Measurements from ENCODE around the gene AGPAT3. TPM values are rescaled to one million over a fixed set of nuclear protein-coding genes. Genes with fewer than 3 reads are reported as not detected.

Gene AGPAT3
- total and polyA plus RNA-seq, 2 donors (not counting 3 experiments of a cell fraction or from before 2014, with no cell fraction given) = 39.9 to 76.7 TPM

DNA sequence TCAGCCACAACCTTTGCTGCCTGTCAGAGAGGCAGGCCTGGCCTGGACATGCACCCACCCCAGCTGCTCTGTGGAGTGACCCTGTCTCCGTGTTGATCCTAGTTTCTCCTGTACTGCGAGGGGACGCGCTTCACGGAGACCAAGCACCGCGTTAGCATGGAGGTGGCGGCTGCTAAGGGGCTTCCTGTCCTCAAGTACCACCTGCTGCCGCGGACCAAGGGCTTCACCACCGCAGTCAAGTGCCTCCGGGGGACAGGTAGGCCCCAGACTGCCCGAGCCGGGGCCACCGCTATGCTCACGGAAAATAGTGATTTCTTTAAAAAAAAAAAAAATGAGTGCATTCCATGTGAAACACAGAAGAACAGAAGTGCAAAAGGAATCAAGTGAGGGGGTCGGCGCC, 105.5 kb downstream of the AGPAT3 start:
- Histone ChIP-seq H3K27me3 (ENCODE audit: control insufficient read depth in 2 of 2, insufficient read depth in 2 of 2, low read length in 2 of 2) (no peaks in the 10 kb centered on the region), H4K20me1 (replicated peaks; ENCODE audit: control insufficient read depth, extremely low read depth, insufficient read depth, low read length) (no peaks in the 10 kb centered on the region), H3K79me2 (ENCODE audit: control insufficient read depth, insufficient read depth, low read length) (no peaks in the 10 kb centered on the region), H3K4me3 (replicated peaks in 1 of 3; ENCODE audit: insufficient read depth in 1 of 3, low read depth in 1 of 3, low read length in 3 of 3) (no peak overlapping the region), H3K9me1 (replicated peaks; ENCODE audit: control insufficient read depth, extremely low read depth, insufficient read depth, low read length) (no peaks in the 10 kb centered on the region), H3K9ac (replicated peaks; ENCODE audit: extremely low read depth, insufficient read depth, low read length) (no peak overlapping the region), H3K27ac (ENCODE audit: insufficient read depth, low read depth, low read length) (no peak overlapping the region), H3K4me2 (ENCODE audit: insufficient read depth, low read length) (no peak overlapping the region), H3K9me3 (replicated peaks; ENCODE audit: control insufficient read depth, insufficient read depth, low read length) (no peaks in the 10 kb centered on the region), H2AFZ (ENCODE audit: low read depth, low read length) (no peak overlapping the region), H3K36me3 (ENCODE audit: control insufficient read depth in 2 of 2, extremely low read depth in 1 of 2, insufficient read depth in 2 of 2, low read length in 2 of 2) (peaks cover 7 to 35% of the 10 kb centered on the region in 2 experiments), H3K4me1 (ENCODE audit: control insufficient read depth, extremely low read depth, insufficient read depth, low read length) (no peaks in the 10 kb centered on the region)
- dilution Hi-C loops (cut with MboI; ENCODE audit: extremely low pct_ligation_motif_present, low sequenced_read_pairs) = no loop called here
- DNase-seq (ENCODE audit: low read depth, low spot score) (no peak), FAIRE-seq (no peak)
- BruUV-seq (replicated peaks) = no TSS peak
- no peak for TF ChIP-seq MYC (IDR thresholded peaks at IDR 0.05; ENCODE audit: low read depth, low read length)
- intact Hi-C loops (cut with micrococcal nuclease) = no loop called here
- CTCF ChIA-PET = no interaction called here
- POLR2A ChIA-PET = no interaction called here

DNA sequence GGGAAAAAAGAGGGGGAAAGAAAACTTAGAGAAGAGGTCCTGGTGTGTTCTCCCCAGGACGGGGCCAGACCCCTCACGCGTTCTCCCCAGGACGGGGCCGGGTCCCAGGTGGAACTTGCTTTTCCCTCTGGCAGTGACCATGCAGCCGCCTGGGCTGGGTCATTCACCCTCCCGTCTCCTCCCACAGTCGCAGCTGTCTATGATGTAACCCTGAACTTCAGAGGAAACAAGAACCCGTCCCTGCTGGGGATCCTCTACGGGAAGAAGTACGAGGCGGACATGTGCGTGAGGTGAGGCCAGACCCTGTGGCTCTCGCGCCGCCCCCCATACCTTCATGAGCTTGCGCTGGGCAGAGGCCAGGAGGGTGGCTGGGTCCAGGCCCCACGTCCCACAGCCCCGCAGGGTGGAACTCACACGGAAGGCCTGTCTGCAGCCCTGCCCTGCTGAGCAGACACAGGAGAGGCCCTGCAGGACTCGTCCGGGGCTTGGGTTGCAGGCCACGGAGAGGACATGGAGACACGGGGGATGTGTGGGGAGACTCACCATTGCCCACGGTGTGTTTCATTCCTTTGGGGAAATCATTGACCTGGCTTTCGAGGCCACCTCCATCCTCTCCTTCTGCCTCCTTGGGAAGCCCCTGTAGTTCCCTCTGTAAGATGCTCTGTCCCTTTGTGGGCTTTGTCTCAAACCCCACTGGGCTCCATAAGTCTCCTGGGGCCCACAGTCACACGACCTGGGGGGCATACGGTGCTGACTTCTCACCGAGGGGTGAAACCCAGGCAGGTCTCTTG, 106.4 kb downstream of the AGPAT3 start:
- no peaks in the 10 kb centered on the region for H3K4me1 ChIP-seq (ENCODE audit: control insufficient read depth, extremely low read depth, insufficient read depth, low read length)
- H3K27me3 ChIP-seq (ENCODE audit: control insufficient read depth in 2 of 2, insufficient read depth in 2 of 2, low read length in 2 of 2) = no peaks in the 10 kb centered on the region
- H3K9me1 ChIP-seq (replicated peaks; ENCODE audit: control insufficient read depth, extremely low read depth, insufficient read depth, low read length) = no peaks in the 10 kb centered on the region
- no peak for FAIRE-seq
- H2AFZ ChIP-seq (ENCODE audit: low read depth, low read length) = no peak overlapping the region
- dilution Hi-C loops (cut with MboI; ENCODE audit: extremely low pct_ligation_motif_present, low sequenced_read_pairs) = no loop called here
- no peaks in the 10 kb centered on the region for H3K79me2 ChIP-seq (ENCODE audit: control insufficient read depth, insufficient read depth, low read length)
- H4K20me1 ChIP-seq (replicated peaks; ENCODE audit: control insufficient read depth, extremely low read depth, insufficient read depth, low read length) = no peaks in the 10 kb centered on the region
- ChIA-PET POLR2A (no interaction called here), CTCF (no interaction called here)
- TF ChIP-seq POLR2A (IDR thresholded peaks at IDR 0.05; ENCODE audit: low read depth, low read length) = no peak
- no peak for TF ChIP-seq JUN (IDR thresholded peaks at IDR 0.05; ENCODE audit: borderline replicate concordance, insufficient read depth, insufficient read length, low read depth)
- TF ChIP-seq GATA2 (IDR thresholded peaks at IDR 0.05; ENCODE audit: insufficient read depth, insufficient read length, low read depth, low read length) = no peak
- TF ChIP-seq, protein P1, sequence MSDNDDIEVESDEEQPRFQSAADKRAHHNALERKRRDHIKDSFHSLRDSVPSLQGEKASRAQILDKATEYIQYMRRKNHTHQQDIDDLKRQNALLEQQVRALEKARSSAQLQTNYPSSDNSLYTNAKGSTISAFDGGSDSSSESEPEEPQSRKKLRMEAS (IDR thresholded peaks at IDR 0.05; ENCODE audit: insufficient read depth, insufficient read length) = no peak
- TF ChIP-seq MYC (IDR thresholded peaks at IDR 0.05; ENCODE audit: low read depth, low read length) = no peak
- no peak for TF ChIP-seq EZH2 (IDR thresholded peaks at IDR 0.05; ENCODE audit: borderline replicate concordance, low read depth, low read length, severe bottlenecking)
- no peak for TF ChIP-seq FOS (IDR thresholded peaks at IDR 0.05; ENCODE audit: borderline replicate concordance, insufficient read depth, low read length)
- TF ChIP-seq, protein P2, sequence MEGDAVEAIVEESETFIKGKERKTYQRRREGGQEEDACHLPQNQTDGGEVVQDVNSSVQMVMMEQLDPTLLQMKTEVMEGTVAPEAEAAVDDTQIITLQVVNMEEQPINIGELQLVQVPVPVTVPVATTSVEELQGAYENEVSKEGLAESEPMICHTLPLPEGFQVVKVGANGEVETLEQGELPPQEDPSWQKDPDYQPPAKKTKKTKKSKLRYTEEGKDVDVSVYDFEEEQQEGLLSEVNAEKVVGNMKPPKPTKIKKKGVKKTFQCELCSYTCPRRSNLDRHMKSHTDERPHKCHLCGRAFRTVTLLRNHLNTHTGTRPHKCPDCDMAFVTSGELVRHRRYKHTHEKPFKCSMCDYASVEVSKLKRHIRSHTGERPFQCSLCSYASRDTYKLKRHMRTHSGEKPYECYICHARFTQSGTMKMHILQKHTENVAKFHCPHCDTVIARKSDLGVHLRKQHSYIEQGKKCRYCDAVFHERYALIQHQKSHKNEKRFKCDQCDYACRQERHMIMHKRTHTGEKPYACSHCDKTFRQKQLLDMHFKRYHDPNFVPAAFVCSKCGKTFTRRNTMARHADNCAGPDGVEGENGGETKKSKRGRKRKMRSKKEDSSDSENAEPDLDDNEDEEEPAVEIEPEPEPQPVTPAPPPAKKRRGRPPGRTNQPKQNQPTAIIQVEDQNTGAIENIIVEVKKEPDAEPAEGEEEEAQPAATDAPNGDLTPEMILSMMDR (IDR thresholded peaks at IDR 0.05; ENCODE audit: extremely low read depth in 1 of 2, insufficient read depth in 1 of 2, low read depth in 1 of 2, low read length in 2 of 2) = no peak
- TF ChIP-seq POLR2AphosphoS5 (IDR thresholded peaks at IDR 0.05; ENCODE audit: insufficient read depth, low read depth, low read length) = no peak
- no TSS peak for BruUV-seq (replicated peaks)
- H3K4me2 ChIP-seq (ENCODE audit: insufficient read depth, low read length) = no peak overlapping the region
- H3K9ac ChIP-seq (replicated peaks; ENCODE audit: extremely low read depth, insufficient read depth, low read length) = no peak overlapping the region
- DNase-seq (ENCODE audit: low read depth, low spot score) = no peak
- no peak overlapping the region for H3K27ac ChIP-seq (ENCODE audit: insufficient read depth, low read depth, low read length)
- H3K4me3 ChIP-seq (replicated peaks in 1 of 3; ENCODE audit: insufficient read depth in 1 of 3, low read depth in 1 of 3, low read length in 3 of 3) = no peak overlapping the region
- H3K9me3 ChIP-seq (replicated peaks; ENCODE audit: control insufficient read depth, insufficient read depth, low read length) = no peaks in the 10 kb centered on the region
- intact Hi-C loops (cut with micrococcal nuclease) = no loop called here
- H3K36me3 ChIP-seq (ENCODE audit: control insufficient read depth in 2 of 2, extremely low read depth in 1 of 2, insufficient read depth in 2 of 2, low read length in 2 of 2) = peaks cover 7 to 32% of the 10 kb centered on the region in 2 experiments
